NCI-H2107 treated with DMSO at 0.1 percent for 48 hours (cell line): ENCODE data around the gene LIFR.
"Not testable (repeated sequence)": the region's sequence is repeated elsewhere in the genome, so short reads cannot be mapped to it uniquely, and the experiment has no call there.

ENCODE experiments used
- DNase-seq: peaks from one replicate; lab custom pipeline; 2025; ENCODE audit not compliant: unreplicated experiment; lab: John Stamatoyannopoulos, UW

Gene LIFR

GRCh38 chr5:38582293-38582974, 26.0 kb upstream of the LIFR start:
- DNase-seq, result no peak

- DNase-seq, result no peak
Observed at GRCh38 chr5:38581597-38581996, 25.2 kb upstream of the LIFR start.

GRCh38 chr5:38579105-38579504, 22.7 kb upstream of the LIFR start:
- no peak for DNase-seq

GRCh38 chr5:38576961-38577684, 20.7 kb upstream of the LIFR start:
- no peak for DNase-seq

- DNase-seq, result peak; percentile 96
Observed at GRCh38 chr5:38576442-38576841, 20.0 kb upstream of the LIFR start.

GRCh38 chr5:38575476-38575875, 19.0 kb upstream of the LIFR start:
- no peak for DNase-seq

GRCh38 chr5:38574009-38574408, 17.6 kb upstream of the LIFR start:
- no peak for DNase-seq

- DNase-seq, result no peak
Observed at GRCh38 chr5:38573521-38573920, 17.1 kb upstream of the LIFR start.

- DNase-seq, result no peak
Observed at GRCh38 chr5:38569180-38569579, 12.7 kb upstream of the LIFR start.

- DNase-seq, result not testable (repeated sequence)
Observed at GRCh38 chr5:38567306-38567705, 10.9 kb upstream of the LIFR start.

- no peak for DNase-seq
Observed at GRCh38 chr5:38563624-38564023, 7.2 kb upstream of the LIFR start.

- no peak for DNase-seq
Observed at GRCh38 chr5:38562444-38563210, 6.2 kb upstream of the LIFR start.

GRCh38 chr5:38559428-38559827, 3.0 kb upstream of the LIFR start:
- DNase-seq, result no peak

- DNase-seq, result no peak
Observed at GRCh38 chr5:38557792-38558191, 1.3 kb upstream of the LIFR start.

- peak; percentile 52 for DNase-seq
Observed at GRCh38 chr5:38557308-38557710, 863 bp upstream of the LIFR start.

GRCh38 chr5:38556088-38556598, 303 bp downstream of the LIFR start:
- DNase-seq, result no peak

- DNase-seq, result peak; percentile 36
Observed at GRCh38 chr5:38555354-38556087, 925 bp downstream of the LIFR start.

GRCh38 chr5:38554861-38555260, 1.6 kb downstream of the LIFR start:
- peak; percentile 41 for DNase-seq

- DNase-seq, result no peak
Observed at GRCh38 chr5:38554403-38554802, 2.0 kb downstream of the LIFR start.

- no peak for DNase-seq
Observed at GRCh38 chr5:38553001-38553521, 3.4 kb downstream of the LIFR start.
